Kidney (tissue), 14 donors: ENCODE data around the gene BEAN1. TPM values are rescaled to one million over a fixed set of nuclear protein-coding genes. Genes with fewer than 3 reads are reported as not detected.

ENCODE experiments used
- DNase-seq, 5 donors: peaks; one replicate each; pipeline ENCODE4 v3.0.0-alpha.2; 2013 to 2020
- FAIRE-seq: peaks from 2 replicates; lab custom pipeline; 2012; peaks lifted over from hg19 to GRCh38; lab: Jason Lieb, UNC
- H3K27ac ChIP-seq, 2 donors: one replicate each; pipeline ENCODE4 v1.7.0; 2013; ENCODE audit warnings: low read depth in 2 of 2, low read length in 2 of 2, inconsistent platforms in 1 of 2
- H3K27me3 ChIP-seq: one replicate; pipeline ENCODE4 v1.7.1; 2013; ENCODE audit warnings: low read length, inconsistent platforms; ENCODE audit not compliant: control insufficient read depth, insufficient read depth
- H3K36me3 ChIP-seq, 3 donors: one replicate each; pipeline versions ENCODE4 v1.7.0 to v1.7.1; 2013; ENCODE audit warnings: low read length in 3 of 3, control low read depth in 1 of 3, inconsistent platforms in 1 of 3; ENCODE audit not compliant: insufficient read depth in 3 of 3, control insufficient read depth in 2 of 3
- H3K4me1 ChIP-seq, 3 donors: one replicate each; pipeline versions ENCODE4 v1.7.0 to v1.7.1; 2013; ENCODE audit warnings: low read length in 3 of 3, inconsistent platforms in 1 of 3, low read depth in 1 of 3; ENCODE audit not compliant: control insufficient read depth in 2 of 3, insufficient read depth in 2 of 3
- H3K4me3 ChIP-seq, 3 donors: one replicate each; pipeline versions ENCODE4 v1.7.0 to v1.8.1; 2013; ENCODE audit warnings: low read length in 3 of 3, control low read depth in 1 of 3, inconsistent platforms in 1 of 3
- H3K9ac ChIP-seq, 3 donors: one replicate each; pipeline versions ENCODE4 v1.7.0 to v1.7.1; 2013; ENCODE audit warnings: low read length in 3 of 3, control low read depth in 1 of 3, inconsistent platforms in 1 of 3
- H3K9me3 ChIP-seq, 3 donors: one replicate each; pipeline versions ENCODE4 v1.7.0 to v1.7.1; 2013; ENCODE audit warnings: low read length in 3 of 3, control low read depth in 1 of 3, inconsistent platforms in 1 of 3; ENCODE audit not compliant: control insufficient read depth in 2 of 3, insufficient read depth in 1 of 3
- intact Hi-C: fragments of 100-400 bp; cut with DNase I; formaldehyde crosslinking; loops from one replicate; pipeline ENCODE4 v1.11.1; 2022
- polyA plus RNA-seq: library from polyadenylated mRNA; stranded (reverse); fragments of 350-450 nt; fragmentation: Illumina TruSeq; extraction: RNeasy Lipid Tissue Mini Kit (QIAGEN cat#74804); gene quantifications from one replicate; pipeline ENCODE4 v1.2.3, GENCODE V29; 2014; ENCODE audit warnings: low read depth, low replicate concordance; ENCODE audit not compliant: insufficient read depth
- total RNA-seq: library from RNA; stranded (reverse); fragmentation: NEBNext Ultra II Directional; extraction: Animal tissue kit (Norgen Biotek cat#: 25700); gene quantifications from one replicate; pipeline ENCODE4 v1.2.1, GENCODE V29; 2021
- TF ChIP-seq, protein P1 (sequence below): IDR thresholded peaks from 3 replicates; pipeline ENCODE4 v1.5.1; 2012; ENCODE audit warnings: mild to moderate bottlenecking, moderate library complexity, borderline replicate concordance; ENCODE audit not compliant: insufficient read depth; ENCODE audit errors: extremely low read depth
- donor health status: control.
- donor health status: control.
- donor health status: control.
- donor health status: control.
- donor health status: control.
- donor health status: DM: yes; HTN: yes; CAD: no.
- donor health status: Normal renal cell carcinoma (clear cell type).

The BEAN1 gene
- total and polyA plus RNA-seq, 2 donors from 2014 or later, result 0.47 to 2.4 TPM

DNA sequence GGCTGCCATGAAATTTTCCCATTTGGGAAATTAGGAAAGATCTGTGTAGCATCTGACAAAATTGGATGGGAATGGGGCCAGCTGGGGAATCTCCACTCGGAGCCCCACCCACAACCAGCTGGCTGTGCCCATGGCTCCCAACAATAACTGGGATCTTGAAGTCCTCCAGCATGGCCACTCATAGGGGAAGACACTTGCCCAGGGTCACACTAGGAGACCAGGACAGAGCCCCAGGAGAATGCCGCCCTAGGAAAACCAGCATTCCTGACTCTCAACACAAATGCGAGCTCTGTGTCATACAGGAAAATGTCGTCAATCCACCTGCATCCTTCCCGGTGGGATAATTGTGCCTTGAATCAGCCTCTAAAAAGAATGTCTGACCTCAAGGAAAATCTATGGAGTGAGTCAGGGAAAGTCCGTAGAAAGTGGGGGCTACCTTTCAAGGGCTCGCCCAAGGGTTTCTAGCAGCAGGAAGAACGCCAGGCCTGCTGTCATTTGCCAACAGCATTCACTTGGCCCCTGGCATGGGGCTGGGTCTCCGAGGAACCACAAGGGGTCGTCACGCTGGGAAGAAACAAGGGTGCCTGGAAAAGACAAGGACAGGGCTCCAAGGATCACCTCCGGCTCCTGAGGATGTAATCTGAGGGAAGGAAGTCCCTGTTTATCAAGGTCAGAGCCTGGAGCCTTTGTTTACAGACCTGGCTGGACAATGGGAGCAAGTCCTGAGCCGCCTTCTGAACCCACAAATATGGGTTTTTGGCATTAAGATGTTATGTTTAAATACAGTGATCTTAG is 44.7 kb upstream of the BEAN1 start:
- Histone ChIP-seq H3K9ac (no peak overlapping the region), H3K9me3 (peaks cover 0 to 2% (median 0%) of the 10 kb centered on the region in 3 donors), H3K4me1 (no peaks in the 10 kb centered on the region), H3K4me3 (no peak overlapping the region), H3K27ac (peak overlapping the region; percentile 74 to 78), H3K36me3 (no peaks in the 10 kb centered on the region), H3K27me3 (no peaks in the 10 kb centered on the region)
- DNase-seq (peak in 1 of 5 donors; percentile 66), FAIRE-seq (no peak)
- intact Hi-C loops, result no loop called here
- TF ChIP-seq, protein P1, sequence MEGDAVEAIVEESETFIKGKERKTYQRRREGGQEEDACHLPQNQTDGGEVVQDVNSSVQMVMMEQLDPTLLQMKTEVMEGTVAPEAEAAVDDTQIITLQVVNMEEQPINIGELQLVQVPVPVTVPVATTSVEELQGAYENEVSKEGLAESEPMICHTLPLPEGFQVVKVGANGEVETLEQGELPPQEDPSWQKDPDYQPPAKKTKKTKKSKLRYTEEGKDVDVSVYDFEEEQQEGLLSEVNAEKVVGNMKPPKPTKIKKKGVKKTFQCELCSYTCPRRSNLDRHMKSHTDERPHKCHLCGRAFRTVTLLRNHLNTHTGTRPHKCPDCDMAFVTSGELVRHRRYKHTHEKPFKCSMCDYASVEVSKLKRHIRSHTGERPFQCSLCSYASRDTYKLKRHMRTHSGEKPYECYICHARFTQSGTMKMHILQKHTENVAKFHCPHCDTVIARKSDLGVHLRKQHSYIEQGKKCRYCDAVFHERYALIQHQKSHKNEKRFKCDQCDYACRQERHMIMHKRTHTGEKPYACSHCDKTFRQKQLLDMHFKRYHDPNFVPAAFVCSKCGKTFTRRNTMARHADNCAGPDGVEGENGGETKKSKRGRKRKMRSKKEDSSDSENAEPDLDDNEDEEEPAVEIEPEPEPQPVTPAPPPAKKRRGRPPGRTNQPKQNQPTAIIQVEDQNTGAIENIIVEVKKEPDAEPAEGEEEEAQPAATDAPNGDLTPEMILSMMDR, result no peak

DNA sequence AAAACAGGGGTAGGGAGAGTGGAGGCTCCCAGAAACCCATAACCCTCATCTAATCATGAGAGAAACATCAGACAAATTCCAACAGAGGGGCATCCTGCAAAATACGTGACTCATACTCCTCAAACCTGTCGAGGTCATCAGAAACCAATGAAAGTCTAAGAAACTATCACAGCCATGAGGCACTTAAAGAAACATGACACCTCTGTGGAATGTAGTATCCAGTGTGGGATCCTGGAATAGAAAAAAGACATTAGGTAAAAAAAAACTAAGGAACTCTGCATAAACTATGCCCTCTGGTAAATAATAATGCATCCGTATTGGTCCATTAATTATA is 44.2 kb upstream of the BEAN1 start:
- Histone ChIP-seq H3K9ac (no peak overlapping the region), H3K4me3 (no peak overlapping the region), H3K27ac (peak overlapping the region; percentile 52 to 54), H3K27me3 (no peaks in the 10 kb centered on the region), H3K9me3 (peaks cover 0 to 2% (median 0%) of the 10 kb centered on the region in 3 donors), H3K4me1 (no peaks in the 10 kb centered on the region), H3K36me3 (no peaks in the 10 kb centered on the region)
- DNase-seq (peak in 2 of 5 donors; percentile 71 to 74), FAIRE-seq (no peak)
- intact Hi-C loops, result no loop called here
- TF ChIP-seq, protein P1, result no peak

DNA sequence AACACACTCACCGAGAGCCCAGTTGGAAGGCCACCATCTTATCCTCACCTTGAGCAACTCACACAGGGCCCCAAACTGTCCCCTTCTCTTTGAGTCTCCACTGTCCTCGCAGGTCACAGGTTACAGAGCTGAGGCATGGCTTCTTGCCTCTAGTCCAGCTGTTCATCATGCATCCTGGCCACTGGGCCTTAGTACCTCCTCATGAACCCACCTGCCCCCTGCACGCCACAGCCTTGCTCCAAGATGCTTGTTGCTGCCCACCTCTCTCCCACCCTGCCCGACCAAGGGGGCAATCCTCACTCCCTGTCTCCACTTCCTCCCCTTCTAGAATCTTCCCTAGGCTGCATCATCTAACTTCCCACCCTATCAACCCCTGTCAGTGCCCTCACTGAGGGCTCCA is 43.5 kb upstream of the BEAN1 start:
- no peak overlapping the region for H3K4me3 ChIP-seq
- FAIRE-seq (no peak), DNase-seq (no peak)
- peaks cover 0 to 2% (median 0%) of the 10 kb centered on the region in 3 donors for H3K9me3 ChIP-seq
- intact Hi-C loops, result no loop called here
- peak overlapping the region in 1 of 2 donors; percentile 54 for H3K27ac ChIP-seq
- TF ChIP-seq, protein P1, result no peak
- H3K4me1 ChIP-seq, result no peaks in the 10 kb centered on the region
- H3K9ac ChIP-seq, result no peak overlapping the region
- H3K27me3 ChIP-seq, result no peaks in the 10 kb centered on the region
- H3K36me3 ChIP-seq, result no peaks in the 10 kb centered on the region

DNA sequence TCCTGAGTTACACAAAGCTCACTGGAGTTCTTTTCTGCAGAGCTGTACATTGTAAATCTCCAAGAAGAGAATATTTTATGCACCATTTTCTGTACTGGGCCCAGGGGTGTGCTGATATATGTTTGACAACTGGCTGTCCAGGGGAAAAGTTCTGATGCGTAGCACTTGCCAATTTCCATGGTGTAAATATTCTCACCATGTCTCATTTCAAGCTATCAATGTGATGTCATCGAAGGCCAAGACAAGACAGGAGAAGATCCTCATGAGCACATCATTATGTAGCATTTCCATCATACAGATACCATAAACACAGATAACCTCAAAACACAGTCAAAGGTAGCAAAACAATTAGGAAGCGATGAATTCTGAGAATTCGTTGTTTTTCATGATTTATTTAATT is 41.7 kb upstream of the BEAN1 start:
- FAIRE-seq, result no peak
- TF ChIP-seq, protein P1, result no peak
- no peaks in the 10 kb centered on the region for H3K4me1 ChIP-seq
- intact Hi-C loops, result no loop called here
- H3K27me3 ChIP-seq, result no peaks in the 10 kb centered on the region
- H3K9me3 ChIP-seq, result no peaks in the 10 kb centered on the region
- no peak overlapping the region for H3K4me3 ChIP-seq
- no peak overlapping the region for H3K9ac ChIP-seq
- DNase-seq, result no peak
- H3K27ac ChIP-seq, result no peak overlapping the region
- H3K36me3 ChIP-seq, result no peaks in the 10 kb centered on the region
